ENCODE data around the gene MAPK9.

DNA sequence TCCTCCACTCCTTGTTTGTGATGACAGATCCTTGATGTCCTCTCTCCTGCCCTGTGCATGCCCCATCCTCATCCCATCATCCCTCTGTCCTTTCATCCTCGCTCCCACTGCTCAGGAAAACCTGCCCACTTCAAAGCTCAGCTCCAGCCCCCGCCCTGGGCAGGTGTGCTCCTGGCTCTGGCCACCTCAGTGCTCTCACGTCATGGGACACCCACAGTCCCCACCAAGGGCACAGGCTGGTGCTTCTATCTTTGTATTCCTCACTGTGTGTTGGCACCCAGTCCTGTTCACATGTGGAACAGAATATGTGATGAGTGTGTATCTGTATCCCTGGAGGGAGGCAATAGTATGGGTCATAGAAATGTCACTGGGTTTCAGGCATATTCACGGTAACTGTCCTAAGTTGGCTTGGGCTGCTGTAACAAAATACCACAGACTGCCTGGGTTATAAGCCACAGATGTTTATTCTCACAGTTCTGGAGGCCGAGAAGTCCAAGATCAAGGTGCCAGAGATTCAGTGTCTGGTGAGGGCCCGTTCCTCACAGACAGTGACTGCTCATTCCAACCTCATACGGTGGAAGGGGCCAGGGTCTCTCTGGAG is 47.8 kb upstream of the MAPK9 start:
- TF ChIP-seq, protein P1, sequence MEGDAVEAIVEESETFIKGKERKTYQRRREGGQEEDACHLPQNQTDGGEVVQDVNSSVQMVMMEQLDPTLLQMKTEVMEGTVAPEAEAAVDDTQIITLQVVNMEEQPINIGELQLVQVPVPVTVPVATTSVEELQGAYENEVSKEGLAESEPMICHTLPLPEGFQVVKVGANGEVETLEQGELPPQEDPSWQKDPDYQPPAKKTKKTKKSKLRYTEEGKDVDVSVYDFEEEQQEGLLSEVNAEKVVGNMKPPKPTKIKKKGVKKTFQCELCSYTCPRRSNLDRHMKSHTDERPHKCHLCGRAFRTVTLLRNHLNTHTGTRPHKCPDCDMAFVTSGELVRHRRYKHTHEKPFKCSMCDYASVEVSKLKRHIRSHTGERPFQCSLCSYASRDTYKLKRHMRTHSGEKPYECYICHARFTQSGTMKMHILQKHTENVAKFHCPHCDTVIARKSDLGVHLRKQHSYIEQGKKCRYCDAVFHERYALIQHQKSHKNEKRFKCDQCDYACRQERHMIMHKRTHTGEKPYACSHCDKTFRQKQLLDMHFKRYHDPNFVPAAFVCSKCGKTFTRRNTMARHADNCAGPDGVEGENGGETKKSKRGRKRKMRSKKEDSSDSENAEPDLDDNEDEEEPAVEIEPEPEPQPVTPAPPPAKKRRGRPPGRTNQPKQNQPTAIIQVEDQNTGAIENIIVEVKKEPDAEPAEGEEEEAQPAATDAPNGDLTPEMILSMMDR (IDR thresholded peaks at IDR 0.05; ENCODE audit: insufficient read depth, low read length, poor library complexity, severe bottlenecking), result no peak
- TF ChIP-seq EZH2phosphoT487 (conservative IDR thresholded peaks at IDR 0.05; ENCODE audit: low read length), result no peak

All from SU-DHL-6 (cell line).